NB4 (cell line): Measurements from ENCODE around the gene SPACDR.

Source experiments
- CTCF ChIP-seq: IDR thresholded peaks from one replicate; pipeline ENCODE4 v1.5.1; 2012; ENCODE audit warnings: low read depth, low read length
- MAX ChIP-seq: IDR thresholded peaks from 2 replicates; pipeline ENCODE4 v1.6.1; 2011; ENCODE audit warnings: low read depth, low read length
- POLR2A ChIP-seq: IDR thresholded peaks from 2 replicates; pipeline ENCODE4 v1.6.1; 2011; ENCODE audit warnings: mild to moderate bottlenecking; ENCODE audit not compliant: insufficient read length; ENCODE audit errors: extremely low read depth

GRCh38 chr7:100513212-100513810 is 49.3 kb upstream of the SPACDR start:
- TF ChIP-seq POLR2A = no peak
- TF ChIP-seq CTCF = no peak
- TF ChIP-seq MAX = no peak
